ENCODE results near the gene XYLT1. TPM values are rescaled to one million over a fixed set of nuclear protein-coding genes. Genes with fewer than 3 reads are reported as not detected.
"Not testable (repeated sequence)": the region's sequence is repeated elsewhere in the genome, so short reads cannot be mapped to it uniquely, and the experiment has no call there.

XYLT1 gene
- total RNA-seq, 6 experiments from 2014 or later, result 0.48 to 2.0 (median 0.59) TPM

GRCh38 chr16:17509194-17509593 lies 38.4 kb upstream of the XYLT1 start:
- H3K36me3 ChIP-seq, result no peaks in the 10 kb centered on the region
- 52% methylated on average over 3 of the region's 3 CpGs for WGBS (ENCODE audit: insufficient coverage, low coverage, low lambda C conversion rate, missing lambda C conversion rate)

GRCh38 chr16:17508303-17508702 lies 37.5 kb upstream of the XYLT1 start:
- H3K9me3 ChIP-seq, result no peaks in the 10 kb centered on the region
- no peaks in the 10 kb centered on the region for H3K27me3 ChIP-seq
- H3K36me3 ChIP-seq, result no peaks in the 10 kb centered on the region
- intact Hi-C loops (cut with DNase I), result no loop called here
- TF ChIP-seq CTCF (IDR thresholded peaks at IDR 0.05) (no peak), POLR2A (IDR thresholded peaks at IDR 0.05) (no peak)
- no peak overlapping the region for H3K4me3 ChIP-seq
- WGBS (ENCODE audit: insufficient coverage, low coverage, low lambda C conversion rate, missing lambda C conversion rate), result 56% methylated on average over 8 of the region's 9 CpGs
- H3K4me1 ChIP-seq, result no peaks in the 10 kb centered on the region
- DNase-seq (no peak), ATAC-seq (no peak)
- no peak overlapping the region for H3K27ac ChIP-seq

More at GRCh38 chr16:17509194-17509593, 38.4 kb upstream of the XYLT1 start:
- DNase-seq (no peak), ATAC-seq (no peak)
- no peak for TF ChIP-seq CTCF (IDR thresholded peaks at IDR 0.05)
- no peak for TF ChIP-seq POLR2A (IDR thresholded peaks at IDR 0.05)
- intact Hi-C loops (cut with DNase I), result no loop called here
- H3K4me3 ChIP-seq, result no peak overlapping the region
- H3K9me3 ChIP-seq, result no peaks in the 10 kb centered on the region
- no peaks in the 10 kb centered on the region for H3K4me1 ChIP-seq
- H3K27me3 ChIP-seq, result no peaks in the 10 kb centered on the region
- H3K27ac ChIP-seq, result no peak overlapping the region

GRCh38 chr16:17507516-17507915 lies 36.8 kb upstream of the XYLT1 start:
- 58% methylated on average over 6 of the region's 8 CpGs for WGBS (ENCODE audit: insufficient coverage, low coverage, low lambda C conversion rate, missing lambda C conversion rate)
- H3K36me3 ChIP-seq; ATAC-seq; H3K9me3 ChIP-seq; H3K4me3 ChIP-seq; H3K27ac ChIP-seq; H3K4me1 ChIP-seq; intact Hi-C loops (cut with DNase I); DNase-seq; H3K27me3 ChIP-seq: not testable (repeated sequence)

- DNase-seq; H3K4me3 ChIP-seq; H3K27ac ChIP-seq; H3K27me3 ChIP-seq; intact Hi-C loops (cut with DNase I); H3K4me1 ChIP-seq; ATAC-seq; H3K36me3 ChIP-seq; H3K9me3 ChIP-seq: not testable (repeated sequence)
- no CpG with 5 or more reads among the region's 26 CpGs for WGBS (ENCODE audit: insufficient coverage, low coverage, low lambda C conversion rate, missing lambda C conversion rate)
Observed at GRCh38 chr16:17505828-17506227, 35.1 kb upstream of the XYLT1 start.

GRCh38 chr16:17504050-17504449 lies 33.3 kb upstream of the XYLT1 start:
- Histone ChIP-seq H3K27ac (no peak overlapping the region), H3K36me3 (no peaks in the 10 kb centered on the region), H3K9me3 (no peaks in the 10 kb centered on the region), H3K4me3 (no peak overlapping the region), H3K27me3 (no peaks in the 10 kb centered on the region), H3K4me1 (no peaks in the 10 kb centered on the region)
- no peak for ATAC-seq
- TF ChIP-seq CTCF (IDR thresholded peaks at IDR 0.05) (no peak), POLR2A (IDR thresholded peaks at IDR 0.05) (no peak)
- no peak for DNase-seq
- intact Hi-C loops (cut with DNase I), result no loop called here
- WGBS (ENCODE audit: insufficient coverage, low coverage, low lambda C conversion rate, missing lambda C conversion rate), result 34% methylated on average over 2 of the region's 2 CpGs

GRCh38 chr16:17503331-17503730 lies 32.6 kb upstream of the XYLT1 start:
- intact Hi-C loops (cut with DNase I), result no loop called here
- 67% methylated on average over 1 of the region's 5 CpGs for WGBS (ENCODE audit: insufficient coverage, low coverage, low lambda C conversion rate, missing lambda C conversion rate)
- TF ChIP-seq CTCF (IDR thresholded peaks at IDR 0.05) (no peak), POLR2A (IDR thresholded peaks at IDR 0.05) (no peak)

More at GRCh38 chr16:17503331-17503730, 32.6 kb upstream of the XYLT1 start:
- Histone ChIP-seq H3K4me3 (no peak overlapping the region), H3K27me3 (no peaks in the 10 kb centered on the region), H3K9me3 (no peaks in the 10 kb centered on the region), H3K36me3 (no peaks in the 10 kb centered on the region), H3K27ac (no peak overlapping the region), H3K4me1 (no peaks in the 10 kb centered on the region)
- ATAC-seq (no peak), DNase-seq (no peak)
